GM12873 (cell line): ENCODE results near the gene PNPO.

Experiments
- TF ChIP-seq, protein P1 (sequence below): IDR thresholded peaks from 2 replicates; pipeline ENCODE4 v1.5.1; 2012; ENCODE audit warnings: low read depth, mild to moderate bottlenecking, moderate library complexity, low read length, control low read depth; ENCODE audit not compliant: insufficient read depth; ENCODE audit errors: missing control alignments

Gene PNPO

GRCh38 chr17:47964856-47965255 is 23.5 kb downstream of the PNPO start:
- TF ChIP-seq, protein P1, sequence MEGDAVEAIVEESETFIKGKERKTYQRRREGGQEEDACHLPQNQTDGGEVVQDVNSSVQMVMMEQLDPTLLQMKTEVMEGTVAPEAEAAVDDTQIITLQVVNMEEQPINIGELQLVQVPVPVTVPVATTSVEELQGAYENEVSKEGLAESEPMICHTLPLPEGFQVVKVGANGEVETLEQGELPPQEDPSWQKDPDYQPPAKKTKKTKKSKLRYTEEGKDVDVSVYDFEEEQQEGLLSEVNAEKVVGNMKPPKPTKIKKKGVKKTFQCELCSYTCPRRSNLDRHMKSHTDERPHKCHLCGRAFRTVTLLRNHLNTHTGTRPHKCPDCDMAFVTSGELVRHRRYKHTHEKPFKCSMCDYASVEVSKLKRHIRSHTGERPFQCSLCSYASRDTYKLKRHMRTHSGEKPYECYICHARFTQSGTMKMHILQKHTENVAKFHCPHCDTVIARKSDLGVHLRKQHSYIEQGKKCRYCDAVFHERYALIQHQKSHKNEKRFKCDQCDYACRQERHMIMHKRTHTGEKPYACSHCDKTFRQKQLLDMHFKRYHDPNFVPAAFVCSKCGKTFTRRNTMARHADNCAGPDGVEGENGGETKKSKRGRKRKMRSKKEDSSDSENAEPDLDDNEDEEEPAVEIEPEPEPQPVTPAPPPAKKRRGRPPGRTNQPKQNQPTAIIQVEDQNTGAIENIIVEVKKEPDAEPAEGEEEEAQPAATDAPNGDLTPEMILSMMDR: no peak

GRCh38 chr17:47966079-47966519 is 24.7 kb downstream of the PNPO start:
- TF ChIP-seq, protein P1: no peak

DNA sequence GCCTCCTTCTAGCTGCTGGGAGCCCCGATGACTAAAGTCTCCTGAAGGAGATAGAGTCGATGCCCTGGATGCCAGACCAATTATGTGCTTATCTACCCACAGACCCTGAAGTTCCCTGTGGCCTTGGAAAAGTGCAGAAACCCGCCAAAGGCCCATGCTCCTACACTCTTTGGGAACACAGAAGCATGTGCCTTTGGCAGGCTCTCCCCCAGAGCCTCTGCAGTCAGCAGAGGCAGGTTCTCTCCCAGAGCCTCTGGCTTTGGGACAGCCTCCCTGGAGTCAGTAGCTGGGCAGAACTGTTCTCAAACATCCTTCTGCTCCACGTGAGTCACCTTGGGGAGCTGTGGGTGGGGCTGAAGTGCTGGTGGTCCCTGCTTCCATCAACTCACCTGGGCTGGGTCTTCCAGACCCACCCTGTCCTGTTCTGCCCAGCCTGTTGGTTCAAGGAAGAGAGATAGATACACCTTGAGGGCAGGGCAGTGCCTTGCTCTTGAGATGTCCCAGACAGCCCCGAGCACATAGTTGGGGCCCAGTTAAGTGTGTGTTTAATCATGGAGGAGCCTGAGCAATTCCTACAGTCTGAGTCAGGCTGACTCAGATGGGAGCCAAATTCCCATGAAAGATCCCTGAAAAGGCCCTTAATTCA is 26.4 kb downstream of the PNPO start:
- TF ChIP-seq, protein P1: no peak

DNA sequence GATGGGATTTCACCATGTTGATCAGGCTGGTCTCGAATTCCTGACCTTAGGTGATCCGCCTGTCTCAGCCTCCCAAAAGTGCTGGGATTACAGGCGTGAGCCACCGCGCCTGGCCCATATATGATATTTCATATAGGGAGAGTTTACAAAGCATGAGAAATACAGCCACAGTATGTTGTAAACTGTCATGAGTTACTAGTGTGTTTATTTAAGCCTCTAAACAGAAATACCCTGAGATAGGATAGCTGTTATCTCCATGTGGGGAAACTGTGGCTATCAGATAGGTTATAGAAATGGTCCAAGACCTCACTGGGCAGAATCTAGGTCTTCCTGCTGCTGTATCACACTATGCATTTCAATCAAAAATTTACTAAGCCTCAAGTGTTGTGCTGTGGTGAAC is 27.5 kb downstream of the PNPO start:
- TF ChIP-seq, protein P1: no peak

DNA sequence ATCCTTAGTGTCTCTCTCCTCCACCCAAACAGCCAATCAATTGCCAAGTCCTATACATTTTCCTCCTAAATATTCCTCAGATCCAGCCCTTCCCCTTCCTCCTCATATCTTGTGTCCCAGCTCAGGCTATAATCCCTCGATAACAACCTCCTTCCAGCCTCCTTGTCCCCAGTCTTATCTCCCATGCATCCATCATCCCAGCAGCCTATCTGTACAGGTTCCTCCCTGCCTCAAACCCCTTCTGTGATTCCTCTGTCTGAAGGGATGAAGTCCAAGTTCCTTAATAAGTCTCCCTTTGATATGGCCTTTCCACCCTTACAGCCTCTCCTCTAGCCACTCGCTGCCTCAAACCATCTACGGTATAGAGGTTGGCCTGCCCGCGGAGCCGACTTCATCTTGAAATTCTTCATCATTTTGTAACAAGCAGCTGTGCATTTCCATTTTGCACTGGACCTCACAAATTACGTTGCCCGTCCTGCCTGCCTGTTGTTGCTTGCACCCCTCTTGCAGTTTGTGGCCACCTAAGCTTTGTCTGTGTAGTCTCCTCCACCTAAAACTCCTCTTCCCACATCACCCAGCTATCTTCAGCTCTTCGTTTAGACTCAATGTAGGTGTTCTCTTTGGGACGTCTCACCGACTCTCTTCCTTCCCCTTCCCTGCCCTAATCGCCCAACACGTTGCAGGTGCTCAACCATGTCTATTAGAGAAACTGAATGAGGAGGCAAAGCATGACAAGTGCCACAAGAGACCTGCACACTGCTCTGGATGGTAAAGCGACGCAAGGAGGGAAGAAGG is 28.8 kb downstream of the PNPO start:
- TF ChIP-seq, protein P1: no peak

GRCh38 chr17:47970725-47971499 is 29.5 kb downstream of the PNPO start, which contains the start of gene CDK5RAP3:
CDK5RAP3 (plus strand) TSS chr17:47971113; CDS start chr17:47971147, 34 bp downstream.
- TF ChIP-seq, protein P1: peak; percentile 95

- TF ChIP-seq, protein P1: no peak
Measured at GRCh38 chr17:47973541-47973940, 32.2 kb downstream of the PNPO start.
